Frontal cortex (tissue), 4 donors: Measurements from ENCODE around the gene CCDC70. TPM values are rescaled to one million over a fixed set of nuclear protein-coding genes. Genes with fewer than 3 reads are reported as not detected.

Experiments
- DNase-seq, 2 donors: peaks; one replicate each; pipeline ENCODE4 v3.0.0; 2012; ENCODE audit warnings: low spot score in 2 of 2
- FAIRE-seq: peaks from 2 replicates; lab custom pipeline; 2012; peaks lifted over from hg19 to GRCh38; lab: Jason Lieb, UNC
- total RNA-seq: library from RNA; depleted of rRNA; stranded (reverse); fragments of >200 nt; gene quantifications from one replicate; pipeline ENCODE4 v1.2.3, GENCODE V29; 2014
- donor health status: control.
- donor health status: control.
- donor health status: control.

The CCDC70 gene
- total RNA-seq, 1 donor from 2014 or later = not detected

DNA sequence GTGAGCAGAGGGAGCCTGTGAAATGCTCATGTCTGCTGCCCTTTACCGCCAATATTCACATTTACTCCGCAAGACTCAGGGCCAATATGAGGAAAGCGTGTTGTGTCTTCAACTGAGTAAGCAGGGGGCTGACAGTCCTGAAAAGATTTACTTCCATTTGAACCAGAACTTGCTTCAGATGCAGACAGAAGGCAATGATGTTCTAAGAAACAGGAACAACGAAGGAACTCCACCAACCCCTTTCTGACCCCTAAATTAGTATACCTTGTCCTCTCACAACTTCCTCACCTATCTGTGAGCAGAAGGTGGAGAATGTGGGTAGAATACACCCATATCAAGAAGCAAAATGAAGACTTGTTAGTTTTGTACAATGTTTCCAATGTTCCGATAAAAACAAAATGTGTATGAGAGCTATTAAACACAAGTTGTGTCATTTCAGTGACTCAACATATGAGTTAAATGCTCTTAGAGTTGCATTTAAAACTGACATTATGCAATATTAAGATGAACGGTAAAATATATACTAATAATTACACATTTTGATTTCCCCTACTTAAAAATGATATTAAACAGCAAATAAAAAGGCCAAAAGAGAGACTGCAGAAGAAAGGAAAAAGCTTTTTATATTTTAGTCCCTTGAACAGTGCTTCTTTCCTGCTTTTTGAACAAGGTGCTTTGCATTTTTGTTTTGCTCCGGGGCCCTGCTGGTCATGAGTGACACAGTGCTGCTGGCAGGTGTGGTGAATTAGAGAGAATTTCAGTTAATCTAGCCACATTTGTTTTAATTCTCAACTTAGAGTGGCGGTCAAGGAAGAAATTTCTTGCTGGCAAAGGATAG lies 32.8 kb upstream of the CCDC70 start:
- FAIRE-seq (no peak), DNase-seq (no peak)

DNA sequence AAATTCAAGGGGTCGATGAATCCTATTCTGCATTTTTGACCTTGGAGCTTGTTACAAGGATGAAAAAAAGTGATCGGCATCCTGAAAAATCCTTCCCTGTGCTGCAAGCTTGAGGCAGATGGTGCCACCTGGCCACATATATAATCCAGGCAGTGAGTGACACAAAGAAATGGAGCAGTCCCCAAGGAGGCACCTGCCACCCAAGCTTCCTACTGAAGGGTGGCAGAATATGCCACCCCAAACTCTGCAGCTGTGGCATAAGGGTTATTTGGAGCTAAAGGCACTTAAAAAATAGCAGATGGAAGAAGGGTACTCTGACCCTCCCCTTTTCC lies 32.2 kb upstream of the CCDC70 start:
- DNase-seq = no peak

GRCh38 chr13:51831519-51831918 lies 30.2 kb upstream of the CCDC70 start:
- no peak for FAIRE-seq
- no peak for DNase-seq

More for the DNA sequence above, 32.2 kb upstream of the CCDC70 start:
- no peak for FAIRE-seq

GRCh38 chr13:51832471-51833152 lies 29.2 kb upstream of the CCDC70 start:
- FAIRE-seq (no peak), DNase-seq (peak in 1 of 2 donors; percentile 34)

GRCh38 chr13:51833980-51834379 lies 27.8 kb upstream of the CCDC70 start:
- DNase-seq (no peak), FAIRE-seq (no peak)

GRCh38 chr13:51834581-51835171 lies 27.1 kb upstream of the CCDC70 start:
- FAIRE-seq (no peak), DNase-seq (no peak)

DNA sequence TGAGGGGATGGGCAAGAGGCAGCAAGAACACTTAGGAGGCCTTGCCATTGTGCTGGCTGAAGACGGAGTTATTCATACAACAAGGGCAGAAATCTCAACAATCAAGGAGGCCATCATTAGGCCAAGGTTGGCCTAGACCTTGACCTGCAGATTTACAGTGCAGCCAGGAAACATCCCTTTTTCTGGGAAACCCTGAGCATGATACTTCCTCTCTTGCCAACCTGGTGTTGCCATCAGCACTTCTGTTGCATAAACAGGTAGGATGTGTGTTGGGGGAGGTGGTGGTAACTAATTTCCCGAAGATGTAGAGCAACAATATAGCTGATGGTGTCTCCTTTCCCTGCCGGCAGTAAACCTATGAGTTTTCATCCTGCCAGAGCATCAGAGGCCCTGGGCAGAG lies 24.8 kb upstream of the CCDC70 start:
- DNase-seq (no peak), FAIRE-seq (no peak)

- DNase-seq (no peak), FAIRE-seq (no peak)
Measured at GRCh38 chr13:51838240-51838846, 23.4 kb upstream of the CCDC70 start.

DNA sequence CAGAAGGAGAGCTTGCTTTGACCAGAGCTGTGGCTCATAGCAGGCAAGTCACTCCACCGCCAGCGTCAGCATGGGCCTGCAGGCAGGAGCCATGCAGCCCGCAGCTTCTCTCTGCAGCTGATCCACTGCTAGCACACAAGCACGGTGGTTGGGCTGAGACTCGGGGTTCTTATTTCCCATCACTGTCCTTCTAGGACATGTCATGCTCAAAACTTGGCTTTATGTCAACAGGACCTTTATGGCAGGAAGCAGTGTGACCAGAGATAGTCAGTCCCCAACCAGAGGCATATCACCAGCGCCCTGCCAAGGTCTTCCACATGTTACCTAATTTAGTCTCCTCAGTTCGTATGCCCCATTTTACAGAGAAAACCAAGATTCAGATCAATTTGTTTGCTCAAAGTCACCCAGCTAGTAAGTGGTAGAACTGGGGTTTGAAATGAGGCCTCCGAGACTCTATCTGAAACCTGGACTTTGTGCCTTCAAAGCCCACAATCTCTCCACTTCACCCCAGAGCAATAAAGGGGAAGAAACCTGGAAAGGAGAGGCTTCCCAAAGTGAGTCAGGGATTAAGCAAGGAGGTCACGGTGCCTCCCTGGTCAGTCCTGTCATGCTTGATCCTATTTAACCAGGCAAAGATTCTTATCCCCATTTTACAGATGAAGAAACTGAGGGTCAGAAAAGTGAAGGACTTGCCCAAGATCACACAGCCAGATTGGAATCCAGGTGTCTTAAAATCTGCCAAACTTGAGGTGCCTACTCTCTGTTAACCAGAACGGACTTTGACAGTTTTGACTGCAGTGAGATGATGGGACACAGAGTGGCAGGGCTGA lies 21.8 kb upstream of the CCDC70 start:
- no peak for DNase-seq
- no peak for FAIRE-seq

DNA sequence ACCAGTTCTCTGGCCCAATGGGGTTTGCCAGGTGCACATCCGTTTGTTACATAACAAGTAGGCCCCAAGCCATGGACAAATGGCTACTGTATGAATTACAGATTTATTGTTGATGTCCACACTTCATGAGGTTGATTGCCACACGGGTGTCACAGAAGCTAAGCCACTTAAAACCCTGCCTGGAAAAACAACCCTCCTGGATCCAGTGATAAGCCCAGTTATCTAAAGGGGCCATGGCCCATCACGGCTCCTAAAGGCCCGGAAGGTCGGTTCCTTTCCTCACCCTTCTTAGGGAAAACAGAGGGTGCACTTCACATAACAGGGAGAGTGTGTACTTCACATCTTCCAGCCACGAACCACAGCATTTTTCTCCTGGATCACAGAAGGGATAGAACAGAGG lies 20.9 kb upstream of the CCDC70 start:
- FAIRE-seq = no peak
- DNase-seq = no peak

- no peak for FAIRE-seq
- no peak for DNase-seq
Measured at GRCh38 chr13:51841732-51842131, 20.0 kb upstream of the CCDC70 start.

GRCh38 chr13:51843529-51843928 lies 18.2 kb upstream of the CCDC70 start:
- FAIRE-seq (no peak), DNase-seq (no peak)

GRCh38 chr13:51844862-51845573 lies 16.8 kb upstream of the CCDC70 start, which contains the start of gene TMEM272:
Gene TMEM272 (minus strand): TSS chr13:51845177. CDS start chr13:51838530, 6,647 bp downstream.
- no peak for FAIRE-seq
- peak; percentile 23 to 76 for DNase-seq

DNA sequence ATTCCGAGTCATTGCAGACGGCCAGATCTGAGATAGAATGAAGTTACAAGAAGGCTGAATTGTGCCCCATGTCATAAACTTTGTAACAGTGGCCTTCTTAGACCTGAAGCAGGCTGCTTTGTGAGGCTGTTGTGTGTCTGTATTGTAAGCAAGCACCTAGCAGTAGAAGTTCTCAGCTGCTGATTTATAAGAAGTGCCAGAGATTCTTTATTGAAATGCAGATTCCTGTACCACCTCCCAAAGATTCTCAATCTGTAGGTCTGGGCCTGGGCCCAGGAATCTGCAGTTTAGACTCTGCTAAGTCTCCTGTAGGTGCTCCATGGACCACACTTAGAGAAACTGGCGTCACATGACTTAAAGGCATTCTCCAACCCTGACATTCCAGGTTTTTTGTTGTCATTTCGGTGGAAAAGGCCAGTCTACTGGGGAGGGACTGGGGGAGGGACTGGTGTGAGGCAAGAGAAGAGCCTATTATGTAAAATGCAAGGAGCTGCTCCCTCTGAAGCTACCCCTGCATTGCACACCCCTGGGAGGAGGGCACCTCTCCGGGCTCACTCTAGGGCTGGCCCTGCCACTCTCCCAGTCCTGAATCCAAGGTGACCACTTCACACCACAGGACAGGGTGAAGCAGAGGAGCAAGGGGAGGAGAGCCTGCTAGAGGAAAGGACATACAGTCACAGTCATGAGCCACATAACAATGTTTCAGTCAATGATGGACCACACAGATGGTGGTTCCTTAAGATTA lies 16.0 kb upstream of the CCDC70 start:
- FAIRE-seq = no peak
- no peak for DNase-seq

- FAIRE-seq (no peak), DNase-seq (no peak)
Measured at GRCh38 chr13:51846756-51847155, 15.0 kb upstream of the CCDC70 start.

DNA sequence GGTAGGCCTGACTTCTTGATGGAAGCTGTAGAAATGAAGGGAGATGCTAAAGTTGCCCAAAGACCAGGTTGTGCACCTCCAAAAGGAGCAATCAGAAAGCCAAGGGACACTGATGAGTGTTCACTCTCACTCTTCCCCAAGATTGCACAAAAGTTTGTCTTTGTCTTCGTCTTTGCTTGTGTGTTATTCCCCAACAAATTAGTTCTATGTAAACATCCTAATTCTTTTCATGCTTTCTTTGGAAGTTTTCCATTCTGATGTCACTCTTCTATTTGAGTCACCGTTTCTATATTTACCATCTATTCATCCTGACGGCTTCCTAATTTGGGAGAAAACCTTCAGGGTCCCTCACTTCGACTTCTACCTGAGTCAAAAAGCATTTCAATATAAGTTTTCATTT lies 13.1 kb upstream of the CCDC70 start:
- no peak for DNase-seq
- no peak for FAIRE-seq

GRCh38 chr13:51849145-51850101 lies 12.3 kb upstream of the CCDC70 start:
- DNase-seq = no peak
- FAIRE-seq = no peak
